ENCODE measurements around the gene ANK3.
"Not testable (repeated sequence)": the region's sequence is repeated elsewhere in the genome, so short reads cannot be mapped to it uniquely, and the experiment has no call there.

The ANK3 gene

GRCh38 chr10:60073781-60074656 is 315.7 kb downstream of the ANK3 start:
- DNase-seq = no peak

GRCh38 chr10:60073397-60073780 is 316.3 kb downstream of the ANK3 start:
- DNase-seq = no peak

GRCh38 chr10:60069311-60069710 is 320.4 kb downstream of the ANK3 start:
- no peak for DNase-seq

GRCh38 chr10:60050366-60050765 is 339.3 kb downstream of the ANK3 start:
- DNase-seq = no peak

- peak in 1 of 2 experiments; percentile 18 for DNase-seq
Measured at GRCh38 chr10:60048091-60048501, 341.6 kb downstream of the ANK3 start.

GRCh38 chr10:60045571-60045970 is 344.1 kb downstream of the ANK3 start:
- DNase-seq = no peak

GRCh38 chr10:60044971-60045370 is 344.7 kb downstream of the ANK3 start:
- DNase-seq = no peak

- DNase-seq = no peak
Measured at GRCh38 chr10:60044242-60044641, 345.4 kb downstream of the ANK3 start.

- no peak for DNase-seq
Measured at GRCh38 chr10:60043561-60044241, 346.0 kb downstream of the ANK3 start.

- no peak for DNase-seq
Measured at GRCh38 chr10:60042914-60043313, 346.8 kb downstream of the ANK3 start.

GRCh38 chr10:60042262-60042661 is 347.4 kb downstream of the ANK3 start:
- DNase-seq = no peak

- DNase-seq = no peak
Measured at GRCh38 chr10:60041489-60042133, 348.1 kb downstream of the ANK3 start.

- DNase-seq = no peak
Measured at GRCh38 chr10:60040014-60040662, 349.5 kb downstream of the ANK3 start.

- DNase-seq = no peak
Measured at GRCh38 chr10:60035984-60036383, 353.7 kb downstream of the ANK3 start.

GRCh38 chr10:60035375-60035774 is 354.3 kb downstream of the ANK3 start:
- DNase-seq = not testable (repeated sequence)

GRCh38 chr10:60032723-60033122 is 357.0 kb downstream of the ANK3 start:
- peak in 1 of 2 experiments; percentile 41 for DNase-seq

GRCh38 chr10:60031664-60032063 is 358.0 kb downstream of the ANK3 start:
- DNase-seq = no peak

- no peak for DNase-seq
Measured at GRCh38 chr10:60031183-60031582, 358.5 kb downstream of the ANK3 start.

- no peak for DNase-seq
Measured at GRCh38 chr10:60029475-60029874, 360.2 kb downstream of the ANK3 start.

- DNase-seq = no peak
Measured at GRCh38 chr10:60028081-60028480, 361.6 kb downstream of the ANK3 start.

GRCh38 chr10:60025279-60025678 is 364.4 kb downstream of the ANK3 start:
- DNase-seq = no peak

GRCh38 chr10:60024506-60024905 is 365.2 kb downstream of the ANK3 start:
- DNase-seq = no peak
